Inferior parietal cortex (tissue), 1 donor: ENCODE measurements around the gene COA3.

ENCODE experiments used
- DNase-seq: peaks from one replicate; pipeline ENCODE4 v3.0.0-alpha.2; 2016; ENCODE audit errors: extremely low spot score

Gene COA3

DNA sequence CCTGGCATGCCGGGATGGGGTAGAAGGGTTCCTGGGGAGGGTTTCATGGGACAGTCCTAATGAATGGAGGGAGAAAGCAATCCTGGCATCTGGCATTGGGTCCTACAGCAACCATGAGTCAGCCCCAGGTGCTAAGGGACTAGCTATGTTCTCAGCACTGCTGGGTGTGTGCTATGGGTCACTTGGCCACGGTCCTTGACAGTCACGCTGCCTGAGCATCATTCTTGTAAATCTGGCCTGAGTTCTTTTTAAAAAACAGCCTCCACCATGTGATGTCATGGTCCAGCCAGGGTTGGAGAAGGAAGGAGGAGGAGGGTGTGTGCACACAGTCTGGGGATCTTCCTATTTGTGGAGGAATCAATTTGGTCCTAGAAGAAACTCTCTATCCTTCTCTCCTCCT lies 43.7 kb downstream of the COA3 start:
- DNase-seq, result no peak

DNA sequence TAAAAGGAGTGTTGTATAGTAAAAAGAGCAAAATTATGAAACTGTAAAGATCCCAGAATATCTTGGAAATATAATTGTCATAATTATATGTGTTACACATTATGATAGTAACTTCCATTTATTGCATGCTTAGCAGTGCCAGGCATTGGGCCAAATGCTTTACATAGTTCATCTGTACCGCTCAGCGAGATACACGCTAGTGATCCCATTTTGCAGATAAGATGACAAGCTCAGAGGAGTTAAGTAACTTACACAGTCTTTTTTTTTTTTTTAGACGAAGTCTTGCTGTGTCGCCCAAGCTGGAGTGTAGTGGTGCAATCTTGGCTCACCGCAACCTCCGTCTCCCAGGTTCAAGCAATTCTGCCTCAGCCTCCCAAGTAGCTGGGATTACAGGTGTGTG lies 46.9 kb downstream of the COA3 start:
- DNase-seq, result no peak

DNA sequence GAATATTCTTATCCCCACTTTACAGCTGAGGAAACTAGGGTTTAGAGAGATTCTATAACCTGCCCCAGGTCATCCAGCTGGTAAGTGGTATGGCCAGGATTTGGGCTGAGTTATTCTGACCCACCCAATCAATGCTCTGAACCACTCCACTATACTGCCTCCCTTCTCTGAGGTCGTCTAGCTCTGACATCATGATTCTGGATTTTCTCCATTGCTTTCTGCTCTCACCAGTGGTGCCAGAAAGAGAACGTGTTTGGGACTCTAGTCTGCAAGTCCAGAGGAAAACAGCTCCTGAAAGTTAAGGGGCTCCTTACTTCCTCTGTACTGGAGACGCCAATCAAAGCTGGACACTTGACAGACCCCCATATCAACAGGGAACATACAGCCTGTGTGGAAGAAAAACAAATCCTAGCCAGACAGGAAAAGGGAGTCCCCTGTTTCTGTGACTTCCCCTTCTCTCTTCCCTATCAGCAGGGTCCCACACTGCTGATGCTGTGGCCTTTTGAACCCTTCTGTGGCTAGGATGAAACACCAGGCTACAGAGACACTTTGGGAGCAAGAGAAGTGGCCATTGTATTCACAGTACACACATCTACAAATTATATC lies 47.7 kb downstream of the COA3 start:
- no peak for DNase-seq

DNA sequence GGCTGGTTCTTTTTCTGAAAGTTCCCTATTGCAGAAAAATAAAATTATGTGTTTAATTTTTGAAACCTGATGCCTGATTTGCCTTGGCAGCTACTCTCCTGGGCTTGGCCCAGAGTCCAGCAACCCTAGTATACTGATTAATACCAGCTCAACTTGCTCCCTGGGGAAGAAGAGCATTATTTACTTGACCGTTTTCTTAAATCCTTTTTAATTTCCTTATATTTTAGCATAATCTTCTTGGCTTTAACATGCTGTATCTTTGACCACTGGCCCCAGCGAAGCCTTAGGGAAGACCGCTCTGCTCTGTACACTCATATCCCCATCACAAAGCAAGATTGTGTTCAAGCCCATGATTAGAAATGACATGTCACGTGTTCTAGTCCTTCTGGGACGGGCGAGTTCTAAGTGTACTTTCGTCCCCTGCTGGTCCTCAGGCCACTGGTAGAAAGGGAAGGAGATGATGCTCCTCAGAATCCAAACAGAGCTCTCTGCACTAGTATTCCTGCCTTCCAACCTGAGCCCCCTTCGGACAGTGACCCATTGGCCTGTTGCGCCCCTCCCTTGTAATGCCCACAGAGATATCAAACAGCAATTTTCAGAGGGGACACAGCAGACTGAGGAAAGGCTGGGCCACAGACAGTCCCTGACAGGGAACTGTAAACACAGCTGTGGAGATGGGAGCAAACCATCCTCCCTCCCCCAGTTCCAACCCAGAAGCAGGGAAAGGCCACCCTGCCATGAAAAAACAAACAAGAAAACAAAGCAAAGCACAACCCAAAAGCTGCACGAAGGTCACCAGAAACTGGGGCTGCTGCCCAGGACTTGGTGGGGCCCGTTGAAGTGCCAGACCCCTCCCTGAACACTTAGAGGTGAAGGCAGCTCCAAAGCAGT lies 49.4 kb downstream of the COA3 start:
- DNase-seq, result no peak

DNA sequence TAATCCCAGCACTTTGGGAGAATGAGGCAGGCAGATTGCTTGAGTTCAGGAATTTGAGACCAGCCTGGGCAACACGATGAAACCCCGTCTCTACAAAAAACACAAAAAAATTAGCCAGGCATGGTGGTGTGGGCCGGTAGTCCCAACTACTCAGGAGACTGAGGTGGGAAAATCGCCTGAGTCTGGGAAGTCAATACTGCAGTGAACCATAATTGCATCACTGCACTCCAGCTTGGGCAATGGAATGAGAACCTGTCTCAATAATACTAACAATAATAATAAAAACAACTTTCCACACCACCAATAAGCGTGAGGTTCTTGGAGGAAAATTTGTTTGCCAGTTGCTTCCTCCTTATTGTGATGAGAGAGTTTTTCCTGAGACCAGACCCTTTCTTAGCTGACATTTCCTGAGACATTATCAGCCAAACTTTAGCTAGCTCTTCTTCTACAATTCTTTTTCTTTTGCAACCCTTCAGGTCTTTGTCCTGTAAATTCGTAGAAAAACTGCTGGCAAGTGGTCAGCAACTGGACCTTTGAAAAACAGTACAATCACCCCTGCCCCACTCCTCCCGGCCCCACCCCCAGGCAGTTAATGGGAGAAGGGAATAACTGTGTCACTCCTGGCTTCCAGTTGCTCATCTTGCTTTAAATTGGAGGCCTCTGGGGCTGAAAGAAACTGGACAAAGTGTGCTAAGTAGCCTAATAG lies 50.1 kb downstream of the COA3 start:
- no peak for DNase-seq
